Measurements from ENCODE around the gene ARAP2.

ARAP2 gene

DNA sequence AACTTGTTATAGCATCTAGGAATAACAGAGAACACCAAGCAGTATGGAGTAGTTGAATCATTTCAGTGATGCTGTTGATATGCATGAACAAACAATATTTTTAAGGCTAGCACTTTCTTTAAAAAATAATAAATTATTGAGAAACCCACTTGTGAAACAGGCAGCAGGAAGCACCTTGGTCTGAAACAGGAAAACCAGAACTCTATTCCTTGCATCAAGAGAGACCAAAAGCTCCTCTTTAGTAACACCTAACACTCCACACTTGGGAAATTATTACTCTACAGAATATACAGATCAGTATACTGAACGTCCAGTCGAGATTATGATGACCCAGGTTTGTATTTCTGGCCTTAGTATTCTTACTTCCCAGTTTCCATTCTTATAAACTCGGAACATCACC lies 129.0 kb downstream of the ARAP2 start:
- TF ChIP-seq, protein P1, sequence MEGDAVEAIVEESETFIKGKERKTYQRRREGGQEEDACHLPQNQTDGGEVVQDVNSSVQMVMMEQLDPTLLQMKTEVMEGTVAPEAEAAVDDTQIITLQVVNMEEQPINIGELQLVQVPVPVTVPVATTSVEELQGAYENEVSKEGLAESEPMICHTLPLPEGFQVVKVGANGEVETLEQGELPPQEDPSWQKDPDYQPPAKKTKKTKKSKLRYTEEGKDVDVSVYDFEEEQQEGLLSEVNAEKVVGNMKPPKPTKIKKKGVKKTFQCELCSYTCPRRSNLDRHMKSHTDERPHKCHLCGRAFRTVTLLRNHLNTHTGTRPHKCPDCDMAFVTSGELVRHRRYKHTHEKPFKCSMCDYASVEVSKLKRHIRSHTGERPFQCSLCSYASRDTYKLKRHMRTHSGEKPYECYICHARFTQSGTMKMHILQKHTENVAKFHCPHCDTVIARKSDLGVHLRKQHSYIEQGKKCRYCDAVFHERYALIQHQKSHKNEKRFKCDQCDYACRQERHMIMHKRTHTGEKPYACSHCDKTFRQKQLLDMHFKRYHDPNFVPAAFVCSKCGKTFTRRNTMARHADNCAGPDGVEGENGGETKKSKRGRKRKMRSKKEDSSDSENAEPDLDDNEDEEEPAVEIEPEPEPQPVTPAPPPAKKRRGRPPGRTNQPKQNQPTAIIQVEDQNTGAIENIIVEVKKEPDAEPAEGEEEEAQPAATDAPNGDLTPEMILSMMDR (IDR thresholded peaks at IDR 0.05; ENCODE audit: control insufficient read depth, insufficient read depth, low read depth, low read length, missing control alignments) = no peak
- DNase-seq (ENCODE audit: low read depth) = no peak
- H3K4me3 ChIP-seq (ENCODE audit: control insufficient read depth, low read depth, low read length) = no peak overlapping the region

DNA sequence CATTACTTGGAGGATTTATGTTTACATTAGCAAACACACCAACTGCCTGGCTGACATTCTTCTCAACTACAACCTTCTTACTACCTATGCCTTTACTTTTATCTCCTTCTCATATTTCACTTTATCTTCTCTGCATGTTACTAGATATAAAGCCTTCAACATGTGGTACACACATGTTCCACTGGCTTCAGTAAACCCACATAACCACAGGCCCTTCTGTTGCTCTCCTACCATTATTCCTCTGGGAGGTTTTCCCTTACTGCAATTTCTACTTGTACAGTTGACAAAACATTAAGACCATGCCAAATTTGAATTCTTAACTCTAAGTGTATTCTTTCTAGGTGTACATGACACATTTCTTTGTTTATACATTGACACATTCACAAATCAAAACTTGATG lies 133.1 kb downstream of the ARAP2 start:
- no peak overlapping the region for H3K4me3 ChIP-seq (ENCODE audit: control insufficient read depth, low read depth, low read length)
- no peak for DNase-seq (ENCODE audit: low read depth)
- TF ChIP-seq, protein P1 (IDR thresholded peaks at IDR 0.05; ENCODE audit: control insufficient read depth, insufficient read depth, low read depth, low read length, missing control alignments) = no peak

DNA sequence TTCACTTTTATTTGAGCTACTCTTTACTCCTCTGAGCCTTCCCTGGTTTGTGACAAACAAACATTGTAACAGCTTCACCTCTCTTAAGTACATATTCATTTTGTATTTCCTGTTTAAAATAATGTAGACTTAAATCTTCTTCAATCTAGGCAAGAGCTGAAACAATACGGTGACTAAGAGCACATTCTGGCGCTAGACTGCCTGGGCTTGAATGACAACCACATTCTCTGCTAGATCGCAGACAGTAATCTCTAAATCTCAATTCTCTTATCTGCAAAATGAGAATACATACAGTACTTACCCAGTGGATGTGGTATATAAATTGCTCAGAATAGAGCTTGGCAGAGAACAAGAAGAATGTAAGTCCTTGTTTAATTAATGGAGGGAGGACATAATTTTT lies 144.8 kb downstream of the ARAP2 start:
- TF ChIP-seq, protein P1 (IDR thresholded peaks at IDR 0.05; ENCODE audit: control insufficient read depth, insufficient read depth, low read depth, low read length, missing control alignments) = no peak
- DNase-seq (ENCODE audit: low read depth) = no peak
- no peak overlapping the region for H3K4me3 ChIP-seq (ENCODE audit: control insufficient read depth, low read depth, low read length)

DNA sequence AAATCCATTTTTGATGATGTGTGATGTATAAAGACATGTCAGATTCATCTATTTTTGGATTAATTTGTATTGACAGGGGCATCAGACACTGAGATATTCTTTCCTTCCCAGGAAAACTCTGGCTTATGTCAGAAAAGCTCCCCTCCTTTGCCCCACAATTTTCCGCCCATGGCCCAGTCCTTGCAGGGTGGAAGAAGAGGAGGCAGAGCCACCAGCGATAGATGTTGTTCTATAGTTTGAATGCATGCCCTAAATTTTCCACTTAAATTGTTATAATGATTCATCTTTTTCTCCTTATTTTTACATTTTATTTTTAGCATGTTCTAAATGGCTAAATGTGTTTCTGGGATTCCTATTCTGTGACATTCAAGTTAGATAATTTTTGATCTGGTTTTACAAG lies 149.3 kb downstream of the ARAP2 start:
- H3K4me3 ChIP-seq (ENCODE audit: control insufficient read depth, low read depth, low read length) = no peak overlapping the region
- TF ChIP-seq, protein P1 (IDR thresholded peaks at IDR 0.05; ENCODE audit: control insufficient read depth, insufficient read depth, low read depth, low read length, missing control alignments) = no peak
- no peak for DNase-seq (ENCODE audit: low read depth)

DNA sequence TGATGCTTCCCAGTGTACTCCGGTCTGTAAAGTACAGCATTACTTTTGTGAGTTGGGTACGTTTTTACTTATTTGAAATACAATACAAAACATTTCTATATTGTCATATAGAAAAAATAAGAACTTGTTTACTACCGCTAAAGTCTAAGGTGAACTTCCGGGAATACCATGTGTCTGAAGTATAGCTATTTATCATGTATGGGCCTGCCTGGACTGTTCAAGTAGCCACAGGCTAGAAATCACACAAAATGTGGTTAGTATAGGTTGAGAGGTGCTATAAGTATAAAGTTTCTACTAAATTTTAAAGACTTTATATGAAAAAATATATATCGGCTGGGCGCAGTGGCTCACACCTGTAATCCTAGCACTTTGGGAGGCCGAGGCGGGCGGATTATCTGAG lies 152.3 kb downstream of the ARAP2 start:
- no peak overlapping the region for H3K4me3 ChIP-seq (ENCODE audit: control insufficient read depth, low read depth, low read length)
- TF ChIP-seq, protein P1 (IDR thresholded peaks at IDR 0.05; ENCODE audit: control insufficient read depth, insufficient read depth, low read depth, low read length, missing control alignments) = no peak
- DNase-seq (ENCODE audit: low read depth) = no peak

DNA sequence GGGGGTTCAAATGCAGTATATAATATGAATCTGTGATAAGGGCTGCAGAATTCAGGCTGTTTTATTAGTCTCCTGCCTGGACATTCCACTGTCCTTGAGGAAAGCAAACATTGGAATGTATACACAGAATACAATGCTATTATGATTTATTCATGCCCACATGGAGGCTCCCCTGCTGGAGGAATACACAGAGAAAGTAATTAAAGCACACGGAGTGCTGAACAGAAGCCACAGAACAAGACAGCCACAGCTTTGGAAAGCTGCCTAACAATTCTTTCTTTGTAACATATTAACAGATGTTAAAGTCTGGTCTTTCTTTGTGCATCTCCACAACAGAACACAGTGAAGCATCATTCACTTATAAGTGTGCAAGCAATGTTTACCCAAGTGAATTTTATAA lies 155.8 kb downstream of the ARAP2 start:
- H3K4me3 ChIP-seq (ENCODE audit: control insufficient read depth, low read depth, low read length) = no peak overlapping the region
- TF ChIP-seq, protein P1 (IDR thresholded peaks at IDR 0.05; ENCODE audit: control insufficient read depth, insufficient read depth, low read depth, low read length, missing control alignments) = no peak
- DNase-seq (ENCODE audit: low read depth) = no peak

DNA sequence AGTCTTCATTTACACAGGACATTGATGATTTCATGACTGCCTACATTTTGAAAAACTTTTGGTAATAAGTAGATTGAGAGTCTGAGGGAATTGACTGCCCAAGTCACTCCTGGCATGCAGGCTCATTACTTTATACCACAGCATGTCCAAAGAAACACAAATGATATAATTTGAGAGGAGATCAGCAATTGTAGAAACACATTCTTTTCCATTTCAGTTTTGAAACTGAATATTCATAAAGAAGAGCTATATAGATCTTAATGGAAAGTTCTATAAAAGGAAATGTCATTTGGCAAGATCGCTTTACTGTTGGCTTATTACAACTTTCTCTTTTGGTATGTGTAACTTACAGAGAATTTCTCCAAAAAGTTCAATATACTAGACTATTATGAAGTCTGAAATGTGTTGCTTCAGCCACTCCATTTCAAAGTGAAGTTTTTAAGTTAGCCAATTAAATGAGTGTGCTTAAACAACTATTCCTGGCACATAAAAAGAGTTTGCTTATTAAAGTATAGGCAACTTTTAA lies 158.0 kb downstream of the ARAP2 start:
- DNase-seq (ENCODE audit: low read depth) = no peak
- H3K4me3 ChIP-seq (ENCODE audit: control insufficient read depth, low read depth, low read length) = no peak overlapping the region
- TF ChIP-seq, protein P1 (IDR thresholded peaks at IDR 0.05; ENCODE audit: control insufficient read depth, insufficient read depth, low read depth, low read length, missing control alignments) = no peak
